Activated CD4-positive, CD25-positive, alpha-beta regulatory T cell (primary cell): Measurements from ENCODE around the gene CYP2W1.

Experiments used
- DNase-seq, 4 experiments: peaks; one replicate each; lab custom pipeline; 2025; lab: John Stamatoyannopoulos, UW

Gene CYP2W1

DNA sequence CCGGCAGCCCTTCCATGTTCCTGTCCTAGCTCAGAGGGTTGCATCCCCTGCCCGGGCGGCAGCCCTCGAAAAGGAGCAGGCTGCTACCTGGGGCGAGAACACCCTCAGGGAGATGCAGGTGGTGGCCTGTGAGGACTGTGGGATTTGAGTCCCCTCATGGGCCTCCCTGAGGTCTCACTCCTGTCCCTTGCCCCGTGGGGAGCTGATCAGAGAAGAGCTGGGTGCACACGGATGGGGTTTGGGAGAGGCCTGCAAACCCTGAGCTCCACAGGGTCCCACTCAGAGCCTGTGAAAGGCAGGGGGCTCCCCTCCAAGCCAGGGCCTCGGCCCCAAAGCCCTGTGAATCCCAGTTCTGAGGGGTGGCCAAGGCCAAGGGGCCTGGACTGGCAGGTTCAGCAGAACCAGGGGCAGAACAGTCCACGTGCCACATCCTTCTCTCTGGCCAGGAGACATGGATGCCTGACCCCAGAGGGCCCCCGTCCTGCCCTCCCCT lies 424 bp upstream of the CYP2W1 start:
- no peak for DNase-seq

- no peak for DNase-seq
Observed at GRCh38 chr7:983616-984071, 663 bp downstream of the CYP2W1 start.

DNA sequence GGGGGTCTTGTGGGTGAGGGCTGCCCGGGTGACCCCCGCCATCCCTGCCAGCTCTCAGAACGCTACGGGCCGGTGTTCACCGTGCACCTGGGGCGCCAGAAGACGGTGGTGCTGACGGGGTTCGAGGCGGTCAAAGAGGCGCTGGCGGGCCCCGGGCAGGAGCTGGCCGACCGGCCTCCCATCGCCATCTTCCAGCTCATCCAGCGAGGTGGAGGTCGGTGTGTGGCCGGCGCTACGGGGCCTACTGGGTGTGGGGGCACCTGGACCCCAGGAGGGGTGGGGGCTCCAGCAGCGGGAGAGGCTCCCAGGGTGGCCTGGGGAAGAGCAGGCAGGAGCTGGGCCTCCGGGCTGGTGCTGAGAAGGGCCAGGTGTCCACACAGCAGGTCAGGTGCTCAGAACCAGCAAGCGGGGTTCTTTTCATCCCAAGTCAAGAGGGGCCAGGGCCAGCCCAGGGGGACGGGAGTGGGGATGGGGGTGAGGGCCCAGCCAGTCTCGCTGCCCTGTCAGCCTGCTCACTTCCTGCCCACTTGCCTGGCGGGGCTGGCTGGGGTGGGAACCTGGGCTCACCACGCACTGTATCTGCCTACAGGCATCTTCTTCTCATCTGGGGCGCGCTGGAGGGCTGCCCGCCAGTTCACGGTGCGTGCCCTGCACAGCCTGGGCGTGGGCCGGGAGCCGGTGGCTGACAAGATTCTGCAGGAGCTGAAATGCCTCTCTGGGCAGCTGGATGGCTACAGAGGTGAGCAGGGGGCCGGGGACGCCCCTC lies 1.6 kb downstream of the CYP2W1 start:
- DNase-seq, result no peak

GRCh38 chr7:985127-985416 lies 2.1 kb downstream of the CYP2W1 start:
- DNase-seq, result no peak

DNA sequence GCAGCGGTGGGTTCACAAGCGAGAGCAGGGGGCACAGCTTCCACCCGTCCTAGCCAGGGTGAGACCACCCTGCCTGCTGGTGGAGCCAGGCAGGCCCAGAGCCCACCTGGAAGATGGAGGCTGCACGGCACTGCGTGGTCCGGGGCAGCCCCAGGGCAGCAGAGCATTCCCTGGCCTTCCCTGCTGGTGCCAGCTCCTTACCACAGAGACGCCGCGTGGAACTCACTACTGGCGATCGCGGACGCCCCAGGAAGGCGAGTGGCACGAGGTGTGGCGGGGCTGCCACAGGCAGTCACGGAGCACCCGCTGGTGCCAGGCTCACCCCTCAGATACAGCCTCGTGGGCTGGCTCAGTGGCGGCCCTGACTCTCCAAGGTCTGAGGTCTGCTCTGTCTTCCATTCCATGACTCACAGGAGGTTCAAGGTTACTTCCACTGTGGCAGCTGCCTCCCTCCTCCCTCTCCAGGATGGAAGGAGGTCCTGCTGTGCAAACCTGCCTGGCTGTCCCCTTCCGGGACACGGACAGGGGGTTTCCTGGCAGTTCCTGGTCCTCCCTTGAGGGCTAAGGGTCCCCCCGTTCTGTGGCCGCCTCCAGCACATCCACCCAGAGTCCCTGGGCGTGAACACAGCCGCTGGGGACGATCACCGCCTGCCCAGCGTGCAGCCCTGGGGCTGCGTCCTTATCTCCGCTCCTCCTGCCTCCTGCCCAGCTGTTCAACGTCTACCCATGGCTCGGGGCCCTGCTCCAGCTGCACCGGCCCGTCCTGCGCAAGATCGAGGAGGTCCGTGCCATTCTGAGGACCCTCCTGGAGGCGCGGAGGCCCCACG lies 3.1 kb downstream of the CYP2W1 start:
- no peak for DNase-seq

DNA sequence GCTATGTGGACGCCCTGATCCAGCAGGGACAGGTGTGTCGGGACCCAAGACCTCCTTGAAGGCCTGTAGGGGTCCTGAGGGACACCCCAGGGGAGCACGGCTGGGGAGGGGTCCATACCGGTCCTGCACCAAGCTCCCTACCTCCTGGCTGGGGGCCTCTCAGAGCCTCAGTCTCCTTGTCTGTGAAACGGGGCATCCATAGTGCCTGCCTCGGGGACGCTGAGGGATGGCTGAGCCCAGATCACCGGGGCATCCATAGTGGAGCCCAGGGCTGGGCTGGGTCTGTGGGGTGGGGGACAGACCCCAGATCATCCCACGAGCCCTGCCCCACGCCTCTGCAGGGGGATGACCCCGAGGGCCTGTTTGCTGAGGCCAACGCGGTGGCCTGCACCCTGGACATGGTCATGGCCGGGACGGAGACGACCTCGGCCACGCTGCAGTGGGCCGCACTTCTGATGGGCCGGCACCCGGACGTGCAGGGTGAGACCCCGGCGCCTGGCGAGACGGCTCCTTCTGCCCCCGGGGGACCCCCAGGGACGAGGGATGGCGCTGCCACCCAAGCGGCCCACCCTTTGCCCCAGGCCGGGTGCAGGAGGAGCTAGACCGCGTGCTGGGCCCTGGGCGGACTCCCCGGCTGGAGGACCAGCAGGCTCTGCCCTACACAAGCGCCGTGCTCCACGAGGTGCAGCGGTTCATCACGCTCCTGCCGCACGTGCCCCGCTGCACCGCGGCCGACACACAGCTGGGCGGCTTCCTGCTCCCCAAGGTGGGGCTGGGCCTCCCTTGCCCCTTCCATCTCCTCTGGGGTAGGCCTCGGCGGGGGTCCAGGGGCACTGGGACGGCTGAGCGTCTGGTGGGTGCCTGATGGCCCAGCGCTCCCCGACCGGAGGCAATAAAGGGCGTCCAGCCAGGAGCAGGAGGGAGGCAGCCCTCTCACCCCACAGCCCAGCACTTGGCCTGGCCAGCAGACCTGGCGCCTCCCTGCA lies 4.1 kb downstream of the CYP2W1 start:
- no peak for DNase-seq

DNA sequence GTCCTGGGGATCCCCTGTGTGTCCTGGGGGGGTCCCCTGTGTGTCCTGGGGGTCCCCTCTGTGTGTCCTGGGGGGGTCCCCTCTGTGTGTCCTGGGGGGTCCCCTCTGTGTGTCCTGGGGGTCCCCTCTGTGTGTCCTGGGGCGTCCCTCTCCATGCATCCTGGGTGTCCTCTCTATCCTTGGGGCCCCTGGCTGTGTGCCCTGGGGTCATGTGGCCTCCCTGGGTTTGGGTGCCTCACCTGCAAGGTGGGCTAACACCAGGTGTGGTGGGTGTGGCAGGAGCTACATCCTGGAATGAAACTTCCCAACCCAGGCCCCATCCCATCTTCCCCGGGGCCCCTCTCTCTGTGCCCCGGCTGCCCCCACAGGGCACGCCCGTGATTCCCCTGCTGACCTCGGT lies 4.9 kb downstream of the CYP2W1 start:
- DNase-seq, result no peak

- DNase-seq, result no peak
Observed at GRCh38 chr7:988426-988911, 5.5 kb downstream of the CYP2W1 start.

GRCh38 chr7:988963-989529 lies 6.1 kb downstream of the CYP2W1 start:
- DNase-seq, result no peak

DNA sequence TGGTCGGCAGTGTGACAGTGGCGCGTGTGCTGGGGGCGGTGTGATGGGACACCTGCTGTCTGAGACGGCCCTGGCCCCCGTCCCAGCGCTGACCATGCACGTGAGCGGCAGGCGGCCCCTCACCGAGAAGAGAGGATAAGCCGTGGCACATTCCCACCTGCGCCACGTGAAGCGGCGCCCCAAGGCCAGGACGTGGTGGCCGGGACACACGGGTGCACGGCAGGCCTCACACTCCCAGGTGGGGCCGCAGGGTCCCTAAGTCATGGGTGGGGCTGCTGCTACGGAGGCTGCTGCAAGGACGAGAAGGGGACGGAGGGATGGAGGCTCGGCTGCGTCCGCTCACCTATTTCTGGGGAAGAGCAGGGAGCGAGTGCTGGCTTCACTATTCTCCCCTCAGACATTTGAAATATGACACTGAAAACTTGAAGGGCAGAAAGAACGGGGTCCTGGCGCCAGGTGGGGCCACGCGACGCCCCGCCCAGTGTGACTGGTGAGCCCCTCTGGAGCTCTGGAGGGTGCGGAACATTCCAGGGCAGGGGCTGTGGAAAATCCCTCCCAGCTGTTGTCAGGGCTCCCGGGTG lies 7.5 kb downstream of the CYP2W1 start:
- DNase-seq, result no peak

GRCh38 chr7:990933-991728 lies 8.2 kb downstream of the CYP2W1 start:
- no peak for DNase-seq

GRCh38 chr7:991729-992656 lies 9.0 kb downstream of the CYP2W1 start:
- no peak for DNase-seq

DNA sequence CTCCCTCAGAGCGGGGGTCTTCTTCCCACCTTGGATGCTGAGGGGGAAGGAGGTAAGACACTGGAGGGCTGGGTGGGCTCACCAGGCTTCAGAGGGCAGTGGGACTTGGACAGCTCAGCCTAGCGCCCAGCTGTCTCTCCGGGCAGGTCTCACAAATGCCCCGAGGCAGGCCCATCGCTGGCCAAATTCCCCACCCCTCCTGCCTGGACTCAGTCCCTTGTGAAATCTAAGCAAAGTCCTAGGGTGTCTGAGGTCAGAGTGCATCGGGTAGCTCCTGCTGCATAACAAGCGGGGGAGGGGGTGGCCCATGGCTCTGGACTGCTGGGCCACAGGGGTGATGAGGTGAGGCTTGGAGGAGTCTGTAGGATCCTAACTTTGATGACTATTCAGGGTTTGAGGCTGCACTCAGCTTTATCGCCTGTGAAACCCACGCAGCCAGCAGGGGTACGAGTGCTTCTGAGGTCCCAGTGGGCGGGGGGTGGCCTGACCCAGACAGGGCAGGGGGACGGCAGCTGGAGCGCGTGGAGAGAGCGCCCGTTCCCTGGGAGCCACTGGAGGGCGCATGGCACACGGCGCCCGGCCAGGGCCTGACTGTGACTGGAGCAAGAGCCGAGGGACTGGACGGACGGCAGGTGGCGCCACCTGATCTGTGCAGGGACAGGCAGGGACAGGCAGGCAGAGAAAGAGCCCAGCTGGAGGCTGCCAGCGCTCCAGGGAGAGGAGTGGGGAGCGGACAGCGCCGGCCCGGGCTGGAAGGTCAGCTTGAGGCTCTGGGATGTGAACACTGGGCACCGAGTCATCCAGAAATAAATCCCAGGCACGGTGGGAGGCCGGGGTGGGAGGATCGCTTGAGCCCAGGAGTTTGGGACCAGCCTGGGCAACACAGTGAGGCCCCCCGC lies 10.0 kb downstream of the CYP2W1 start:
- peak; percentile 89 to 93 (median 92) for DNase-seq

- DNase-seq, result no peak
Observed at GRCh38 chr7:994592-995308, 11.8 kb downstream of the CYP2W1 start.

GRCh38 chr7:995571-995970 lies 12.6 kb downstream of the CYP2W1 start:
- DNase-seq, result no peak

- no peak for DNase-seq
Observed at GRCh38 chr7:996079-996872, 13.3 kb downstream of the CYP2W1 start.
